NCI-H1436 treated with DMSO at 0.1 percent for 48 hours (cell line): ENCODE results near the gene LMTK3.

ENCODE experiments used
- DNase-seq: peaks from one replicate; lab custom pipeline; 2025; lab: John Stamatoyannopoulos, UW

Gene LMTK3

DNA sequence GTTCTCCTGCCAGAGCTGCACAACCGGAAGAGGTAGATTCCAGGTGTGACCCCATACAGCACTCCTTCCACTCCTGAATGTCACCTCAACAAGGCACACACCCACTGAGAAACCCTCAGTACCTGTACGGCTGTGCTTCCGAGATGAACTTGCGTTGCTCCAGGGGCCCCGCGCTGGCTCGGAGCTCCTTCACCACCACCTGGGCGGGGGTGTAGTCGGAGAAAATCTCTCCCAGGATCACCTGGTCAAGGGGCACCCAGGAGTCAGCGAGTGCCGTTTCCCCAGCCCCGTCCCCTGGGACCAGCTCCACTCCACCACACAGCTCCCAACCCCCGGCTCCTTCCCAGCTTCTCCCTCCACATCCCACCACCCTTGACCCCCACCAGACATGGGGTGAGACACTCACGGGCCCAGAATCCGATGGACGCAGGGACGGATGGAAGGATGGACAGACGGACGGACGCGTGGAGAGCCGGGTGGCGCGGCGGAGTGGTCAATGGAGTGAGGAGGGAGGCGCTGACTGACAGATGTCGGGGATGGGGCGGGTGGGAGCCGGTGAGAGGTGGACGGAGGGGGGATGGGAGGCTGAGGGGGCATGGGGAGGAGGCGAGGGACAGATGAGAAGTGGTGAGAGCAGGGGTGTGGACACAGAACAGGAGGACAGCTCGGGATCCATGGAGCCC lies 2.8 kb downstream of the LMTK3 start:
- DNase-seq = no peak

DNA sequence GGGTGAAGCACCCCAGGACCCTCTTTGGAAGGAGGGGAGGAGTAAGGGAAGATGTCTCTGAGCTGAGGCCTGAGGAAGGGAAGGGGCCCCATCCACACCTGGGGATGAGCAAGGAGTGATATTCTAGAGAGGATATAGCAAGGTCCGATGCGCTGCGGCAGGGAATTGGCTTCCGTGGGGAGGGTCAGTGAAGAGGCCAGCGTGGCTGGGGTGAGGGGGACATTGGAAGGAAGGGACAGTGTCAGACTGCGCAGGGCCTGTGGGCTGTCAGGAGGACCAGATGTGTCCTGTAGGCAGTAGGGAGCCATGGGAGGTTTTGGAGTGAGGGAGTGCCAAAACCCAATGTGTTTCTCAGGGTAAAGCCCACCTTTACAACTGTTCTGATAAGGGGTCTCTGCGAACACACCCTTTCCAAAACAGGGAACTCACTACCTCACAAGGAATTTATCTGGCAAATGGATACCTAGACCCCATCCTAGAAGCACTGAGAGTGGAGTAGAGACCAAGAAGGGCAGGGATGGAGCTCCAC lies 3.7 kb downstream of the LMTK3 start:
- DNase-seq = no peak

- DNase-seq = no peak
These were observed 5.4 kb downstream of the LMTK3 start for GRCh38 chr19:48506138-48506733.

DNA sequence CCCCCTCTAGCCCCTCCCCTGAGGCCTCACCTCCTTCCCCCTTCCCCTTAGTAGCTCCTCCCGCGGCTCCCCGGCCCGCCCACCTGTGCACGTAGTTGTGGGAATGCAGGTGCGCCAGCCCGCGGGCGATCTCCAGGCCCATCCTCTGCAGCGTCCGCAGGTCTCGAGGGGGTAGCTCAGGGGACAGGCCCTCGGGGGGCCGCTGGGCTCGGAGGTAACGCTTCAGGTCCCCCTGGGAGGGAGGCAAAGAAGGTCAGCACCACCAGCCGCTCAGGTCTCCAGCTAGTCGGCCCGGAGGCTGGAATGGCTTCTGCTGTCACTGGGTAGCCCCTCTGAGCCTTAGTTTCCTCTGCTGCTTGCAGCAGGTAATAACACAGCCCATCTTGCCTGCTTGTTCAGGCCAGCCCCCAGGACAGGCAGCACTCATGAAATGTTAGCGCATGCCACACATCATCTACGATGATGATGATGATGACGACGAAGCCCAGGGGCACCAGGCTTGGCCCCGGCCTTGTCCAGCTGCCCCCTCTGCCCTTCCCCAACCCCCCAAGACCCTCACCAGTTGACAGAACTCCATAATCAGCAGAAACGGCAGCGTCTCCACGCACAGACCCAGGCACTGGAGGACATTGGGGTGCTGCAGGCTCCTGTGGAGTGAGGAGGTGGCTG lies 9.2 kb downstream of the LMTK3 start:
- DNase-seq = no peak

DNA sequence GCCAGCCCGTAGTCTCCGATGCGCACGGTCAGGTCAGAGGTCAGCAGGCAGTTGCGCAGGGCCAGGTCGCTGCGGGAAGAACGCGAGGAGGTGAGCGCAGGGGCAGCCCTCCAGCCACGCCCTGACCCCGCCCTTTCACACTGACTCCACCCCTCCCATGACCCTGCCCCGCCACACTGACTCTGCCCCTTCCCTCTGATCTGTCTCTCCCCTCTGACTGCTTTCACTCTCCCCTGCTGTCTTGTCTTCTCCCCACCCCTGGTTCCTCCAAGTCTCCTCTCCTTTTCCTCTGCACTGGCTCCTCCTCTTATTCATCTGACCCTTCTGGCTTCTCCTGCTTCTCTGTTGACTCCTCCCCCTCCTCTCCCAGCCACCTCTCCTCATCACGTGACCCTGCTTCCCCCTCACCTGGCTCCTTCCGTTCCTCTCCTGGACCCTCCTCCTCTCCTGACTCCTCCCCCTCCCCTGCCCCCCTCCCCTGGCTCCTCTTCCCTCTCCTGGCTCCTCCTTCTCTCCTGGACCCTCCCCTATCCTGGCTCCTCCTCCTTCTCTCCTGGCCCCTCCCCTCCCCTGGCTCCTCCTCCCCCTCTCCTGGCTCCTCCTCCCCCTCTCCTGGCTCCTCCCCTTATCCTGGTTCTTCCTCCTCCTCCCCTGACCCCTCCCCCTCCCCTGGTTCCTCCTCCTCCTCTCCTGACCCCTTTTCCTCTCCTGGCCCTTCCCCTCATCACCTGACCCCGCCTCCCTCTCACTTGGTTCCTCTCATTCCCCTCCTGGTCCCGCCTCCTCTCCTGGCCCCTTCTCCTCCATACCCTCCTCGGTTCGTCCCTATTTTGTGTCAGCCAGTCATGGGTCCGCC lies 9.9 kb downstream of the LMTK3 start:
- DNase-seq = peak; percentile 97

DNA sequence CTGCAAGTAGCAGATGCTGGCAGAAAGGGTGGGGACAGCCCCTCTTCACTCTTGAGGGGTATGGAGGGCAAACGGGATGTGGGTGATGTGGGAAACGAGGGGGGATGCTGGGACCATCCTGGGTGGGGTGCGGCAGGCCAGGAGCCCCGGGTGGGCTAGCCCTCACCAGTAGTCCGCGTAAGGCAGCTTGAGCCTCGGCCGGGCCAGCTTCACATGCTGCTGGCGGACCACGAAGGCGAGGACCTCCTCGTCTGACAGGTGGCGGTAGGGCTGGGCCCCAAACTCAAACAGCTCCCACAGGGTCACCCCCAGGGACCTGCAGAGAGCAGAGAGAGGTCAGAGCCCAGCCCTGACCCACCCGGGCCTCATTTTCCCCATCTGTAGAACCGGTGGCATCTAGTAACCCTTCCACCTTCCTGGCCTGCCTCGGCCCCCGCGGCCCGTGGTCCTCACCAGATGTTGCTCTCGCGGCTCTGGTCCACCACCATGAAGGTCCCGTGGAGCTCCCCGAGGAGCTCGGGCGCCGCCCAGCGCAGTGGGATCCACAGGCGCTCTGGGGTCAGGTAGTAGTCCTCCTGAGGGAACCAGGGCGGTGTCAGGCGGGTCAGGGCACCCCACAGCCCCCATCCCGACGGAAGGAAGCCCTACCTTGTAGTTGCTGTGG lies 10.7 kb downstream of the LMTK3 start:
- no peak for DNase-seq

GRCh38 chr19:48499316-48500090 lies 12.1 kb downstream of the LMTK3 start:
- DNase-seq = no peak

- DNase-seq = no peak
These were observed 12.9 kb downstream of the LMTK3 start for GRCh38 chr19:48498595-48499311.

DNA sequence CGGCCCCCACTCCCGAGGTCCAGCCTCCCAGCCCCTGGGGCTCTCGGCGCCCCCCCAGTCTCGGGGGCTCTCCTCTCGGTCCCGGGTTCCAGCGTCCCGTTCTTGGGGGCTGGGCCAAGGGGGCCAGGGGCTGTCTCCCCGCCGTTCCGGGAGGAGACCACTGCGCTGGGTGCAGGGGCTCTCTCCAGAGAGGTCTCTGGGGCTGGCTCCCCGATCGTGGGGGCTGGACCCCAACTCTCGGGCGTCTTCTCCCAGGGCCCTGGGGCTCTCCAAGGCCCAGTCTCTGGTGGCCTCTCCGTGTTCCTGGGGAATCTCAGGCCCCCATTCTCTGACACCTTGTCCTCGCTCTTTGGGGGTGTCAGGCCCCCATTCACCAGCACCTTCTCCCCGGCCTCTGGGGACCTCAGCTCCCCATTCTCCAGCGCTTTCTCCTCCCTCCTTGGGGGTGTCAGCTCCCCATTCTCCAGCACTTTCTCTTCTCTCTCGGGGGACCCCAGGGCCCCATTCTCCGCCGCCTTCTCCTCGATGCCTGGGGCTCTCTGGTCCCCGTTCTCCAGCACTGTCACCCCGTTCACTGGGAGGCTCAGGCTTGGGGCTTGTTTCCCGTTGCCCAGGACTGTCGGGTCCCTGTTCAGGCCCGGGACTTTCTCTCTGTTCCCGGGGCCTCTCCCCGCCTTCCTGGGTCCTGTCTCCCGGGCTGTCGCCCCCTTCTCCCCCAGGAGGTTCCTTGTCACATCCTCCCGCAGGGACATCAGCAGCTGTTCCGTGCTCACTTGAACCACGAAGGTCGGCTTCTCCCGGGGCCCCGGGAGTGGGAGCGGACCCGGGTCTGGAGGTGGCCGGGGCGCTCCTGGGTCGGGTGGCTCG lies 13.7 kb downstream of the LMTK3 start:
- DNase-seq = no peak

GRCh38 chr19:48496959-48497727 lies 14.5 kb downstream of the LMTK3 start:
- DNase-seq = no peak

GRCh38 chr19:48495396-48495795 lies 16.2 kb downstream of the LMTK3 start:
- no peak for DNase-seq

DNA sequence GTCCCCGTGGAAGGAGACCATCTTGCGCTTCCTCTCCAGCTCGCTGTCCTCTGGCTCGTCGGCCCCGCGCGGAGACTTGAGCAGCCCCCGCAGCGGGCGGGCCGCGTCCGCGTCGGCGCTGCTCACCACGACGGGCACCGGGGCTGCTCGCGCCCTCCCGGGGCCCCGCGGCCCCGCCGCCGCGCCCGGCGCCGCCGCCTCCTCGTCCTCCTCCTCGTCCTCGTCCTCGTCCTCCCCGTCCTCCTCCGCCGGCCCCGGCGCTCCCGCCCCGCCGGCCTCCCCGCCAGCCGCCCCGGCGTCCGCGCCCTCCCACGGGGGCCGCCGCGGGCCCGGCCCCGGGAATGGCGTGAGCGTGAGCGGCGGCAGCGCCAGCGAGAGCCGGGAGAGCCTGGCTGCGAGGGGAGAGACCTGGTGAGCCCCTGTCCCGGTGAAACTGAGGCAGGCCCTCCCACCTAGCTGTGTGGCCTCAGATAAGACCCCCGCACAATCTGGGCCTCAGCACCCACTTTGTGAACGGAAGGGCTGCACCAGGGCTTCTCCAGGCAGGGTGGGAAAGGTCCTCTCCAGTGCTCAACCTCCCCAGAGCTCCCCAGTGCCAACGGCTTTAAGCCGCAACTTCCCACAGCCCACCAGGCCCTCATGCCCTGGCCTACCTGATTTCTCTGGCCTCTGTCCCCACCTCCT lies 17.8 kb downstream of the LMTK3 start:
- DNase-seq = no peak

- no peak for DNase-seq
These were observed 18.5 kb downstream of the LMTK3 start for GRCh38 chr19:48492925-48493717.

GRCh38 chr19:48491793-48492123 lies 19.9 kb downstream of the LMTK3 start:
- no peak for DNase-seq

DNA sequence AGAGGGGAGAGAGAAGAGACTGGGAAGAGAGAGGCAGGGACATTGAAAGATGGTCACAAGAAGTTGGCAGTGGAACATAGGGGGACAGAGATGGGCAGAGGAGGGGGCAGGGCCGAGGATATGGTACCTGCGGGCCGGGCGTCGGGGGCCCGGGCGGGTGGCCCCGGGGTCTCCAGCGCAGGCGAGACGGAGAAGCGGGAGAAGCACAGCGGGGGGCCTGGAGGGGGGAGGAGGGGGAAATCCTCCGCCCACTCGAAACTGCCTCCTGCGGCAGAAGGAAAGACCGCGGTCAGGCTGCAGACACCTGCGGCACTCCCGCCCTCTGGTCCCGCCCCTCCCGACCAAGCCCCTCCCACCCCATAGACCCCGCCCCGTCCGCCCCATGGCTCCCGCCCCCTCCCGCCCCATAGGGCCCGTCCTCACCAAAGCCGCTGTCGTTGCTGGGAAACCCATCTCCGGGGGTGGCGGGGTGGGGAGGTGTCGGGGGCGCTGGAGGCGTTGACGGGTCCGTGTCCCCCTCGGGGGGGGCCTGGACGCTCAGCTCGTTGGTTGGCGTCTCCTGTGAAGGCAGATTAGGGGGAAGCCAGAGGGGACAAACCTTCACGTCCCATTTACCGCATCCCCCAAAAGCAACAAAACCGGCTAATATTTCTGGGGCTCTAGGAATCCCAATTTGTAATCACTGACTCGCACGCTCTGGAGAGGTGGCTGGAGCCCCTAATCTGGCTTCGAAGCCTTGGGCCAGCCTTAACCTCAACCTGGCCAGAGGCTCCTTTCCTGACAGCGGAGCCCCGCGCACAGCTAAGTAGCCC lies 20.4 kb downstream of the LMTK3 start:
- DNase-seq = no peak

DNA sequence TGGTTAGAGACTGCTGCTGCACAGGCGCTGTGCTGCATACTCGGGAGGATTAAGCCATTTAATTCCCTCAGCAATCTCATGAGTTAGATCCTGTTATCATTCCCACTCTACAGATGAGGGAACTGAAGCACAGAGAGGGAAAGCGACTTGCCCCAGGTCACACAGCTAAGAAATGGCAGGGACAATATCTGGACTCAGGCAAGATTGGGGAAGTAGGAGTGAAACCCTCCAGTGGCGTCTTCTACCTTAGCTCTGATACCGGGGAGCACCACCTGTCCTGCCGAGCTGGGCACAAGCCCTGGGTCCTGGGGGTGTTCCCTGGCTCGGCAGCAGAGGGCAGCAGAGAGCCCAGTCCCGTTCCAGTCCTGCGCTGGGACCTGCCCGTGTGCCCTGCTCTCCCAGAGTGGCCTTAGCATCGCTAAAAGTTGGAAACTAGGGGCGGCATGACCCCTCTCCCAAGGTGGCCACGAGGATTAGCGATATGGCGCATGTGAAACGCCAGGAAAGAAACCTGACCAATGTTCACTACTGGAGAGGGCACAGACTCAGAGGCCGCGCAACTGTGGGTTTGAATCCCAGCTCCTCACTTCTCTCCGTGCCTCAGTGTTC lies 21.9 kb downstream of the LMTK3 start:
- no peak for DNase-seq
